ENCODE measurements around the gene EPN2.

The EPN2 gene

DNA sequence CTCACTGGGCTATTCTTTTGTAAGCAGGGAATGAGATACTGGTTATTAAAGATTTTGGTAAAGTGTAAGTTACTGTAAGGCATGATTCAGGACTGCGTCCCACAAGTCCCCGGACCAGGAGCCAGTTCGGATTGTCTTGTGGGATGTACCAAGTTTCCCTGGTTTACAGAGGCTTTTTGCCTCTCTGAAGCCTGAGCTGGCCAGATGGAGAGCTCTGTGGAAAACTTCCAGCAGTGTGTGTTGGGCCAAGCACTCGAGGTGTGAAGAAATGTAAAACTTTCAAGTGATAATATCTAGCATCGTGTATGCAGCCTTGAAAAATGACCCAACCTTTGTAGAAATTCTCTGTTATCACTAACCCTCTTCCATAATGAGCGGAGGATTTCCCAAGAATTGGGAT is 2.4 kb downstream of the EPN2 start:
- DNase-seq (ENCODE audit: low read depth) = no peak

- DNase-seq (ENCODE audit: low read depth) = no peak
These were observed 5.2 kb downstream of the EPN2 start for GRCh38 chr17:19242323-19242722.

DNA sequence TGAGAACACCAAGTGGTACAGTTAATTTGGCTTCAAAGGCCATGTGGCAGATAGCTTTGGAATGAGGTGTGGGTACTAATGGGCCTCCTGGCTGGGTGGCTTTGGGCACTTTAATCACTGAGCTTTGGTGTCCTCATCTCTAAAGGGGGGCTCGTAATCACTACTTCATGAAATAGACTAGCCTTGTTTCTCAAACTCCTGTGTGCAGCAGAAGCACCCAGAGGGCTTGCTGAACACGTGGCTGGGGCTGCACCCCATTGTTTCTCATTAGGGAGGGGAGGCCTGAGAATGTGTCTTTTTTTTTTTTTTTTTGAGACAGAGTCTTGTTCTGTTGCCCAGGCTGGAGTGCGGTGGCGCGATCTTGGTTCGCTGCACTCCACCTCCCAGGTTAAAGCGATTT is 5.8 kb downstream of the EPN2 start:
- DNase-seq (ENCODE audit: low read depth) = no peak

- no peak for DNase-seq (ENCODE audit: low read depth)
These were observed 6.7 kb downstream of the EPN2 start for GRCh38 chr17:19243838-19244237.

- DNase-seq (ENCODE audit: low read depth) = no peak
These were observed 7.2 kb downstream of the EPN2 start for GRCh38 chr17:19244357-19244756.

GRCh38 chr17:19244781-19245180 is 7.6 kb downstream of the EPN2 start:
- DNase-seq (ENCODE audit: low read depth) = no peak

DNA sequence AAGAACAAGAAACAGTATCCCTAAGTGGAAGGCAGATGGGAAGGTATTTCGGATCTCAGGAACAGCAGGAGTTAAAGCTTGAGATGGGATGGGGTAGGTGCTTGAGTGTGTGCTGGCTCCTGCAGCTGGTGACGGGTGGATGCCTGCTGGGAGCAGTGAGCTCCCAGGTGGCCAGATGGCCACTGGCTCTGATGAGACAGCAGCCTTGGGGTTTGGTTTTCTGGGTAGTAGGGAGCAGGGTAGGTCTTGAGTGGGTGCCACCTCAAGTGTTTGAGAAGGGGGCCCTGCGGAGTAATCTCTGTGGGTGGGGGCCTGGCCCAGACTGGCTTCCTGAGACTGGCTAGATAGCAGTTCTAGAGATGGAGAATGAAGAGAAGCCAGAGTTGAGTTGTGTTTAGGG is 10.3 kb downstream of the EPN2 start:
- DNase-seq (ENCODE audit: low read depth) = no peak

GRCh38 chr17:19248151-19248927 is 11.2 kb downstream of the EPN2 start:
- no peak for DNase-seq (ENCODE audit: low read depth)

GRCh38 chr17:19248928-19249574 is 11.9 kb downstream of the EPN2 start:
- DNase-seq (ENCODE audit: low read depth) = no peak

GRCh38 chr17:19249681-19250080 is 12.5 kb downstream of the EPN2 start:
- no peak for DNase-seq (ENCODE audit: low read depth)

- no peak for DNase-seq (ENCODE audit: low read depth)
These were observed 13.4 kb downstream of the EPN2 start for GRCh38 chr17:19250421-19251173.

- DNase-seq (ENCODE audit: low read depth) = no peak
These were observed 15.9 kb downstream of the EPN2 start for GRCh38 chr17:19253112-19253511.

- no peak for DNase-seq (ENCODE audit: low read depth)
These were observed 17.5 kb downstream of the EPN2 start for GRCh38 chr17:19254651-19255050.

- no peak for DNase-seq (ENCODE audit: low read depth)
These were observed 18.1 kb downstream of the EPN2 start for GRCh38 chr17:19255279-19255678.

- no peak for DNase-seq (ENCODE audit: low read depth)
These were observed 21.2 kb downstream of the EPN2 start for GRCh38 chr17:19258371-19258770.

- DNase-seq (ENCODE audit: low read depth) = no peak
These were observed 23.8 kb downstream of the EPN2 start for GRCh38 chr17:19260958-19261357.

- no peak for DNase-seq (ENCODE audit: low read depth)
These were observed 24.3 kb downstream of the EPN2 start for GRCh38 chr17:19261426-19261825.

DNA sequence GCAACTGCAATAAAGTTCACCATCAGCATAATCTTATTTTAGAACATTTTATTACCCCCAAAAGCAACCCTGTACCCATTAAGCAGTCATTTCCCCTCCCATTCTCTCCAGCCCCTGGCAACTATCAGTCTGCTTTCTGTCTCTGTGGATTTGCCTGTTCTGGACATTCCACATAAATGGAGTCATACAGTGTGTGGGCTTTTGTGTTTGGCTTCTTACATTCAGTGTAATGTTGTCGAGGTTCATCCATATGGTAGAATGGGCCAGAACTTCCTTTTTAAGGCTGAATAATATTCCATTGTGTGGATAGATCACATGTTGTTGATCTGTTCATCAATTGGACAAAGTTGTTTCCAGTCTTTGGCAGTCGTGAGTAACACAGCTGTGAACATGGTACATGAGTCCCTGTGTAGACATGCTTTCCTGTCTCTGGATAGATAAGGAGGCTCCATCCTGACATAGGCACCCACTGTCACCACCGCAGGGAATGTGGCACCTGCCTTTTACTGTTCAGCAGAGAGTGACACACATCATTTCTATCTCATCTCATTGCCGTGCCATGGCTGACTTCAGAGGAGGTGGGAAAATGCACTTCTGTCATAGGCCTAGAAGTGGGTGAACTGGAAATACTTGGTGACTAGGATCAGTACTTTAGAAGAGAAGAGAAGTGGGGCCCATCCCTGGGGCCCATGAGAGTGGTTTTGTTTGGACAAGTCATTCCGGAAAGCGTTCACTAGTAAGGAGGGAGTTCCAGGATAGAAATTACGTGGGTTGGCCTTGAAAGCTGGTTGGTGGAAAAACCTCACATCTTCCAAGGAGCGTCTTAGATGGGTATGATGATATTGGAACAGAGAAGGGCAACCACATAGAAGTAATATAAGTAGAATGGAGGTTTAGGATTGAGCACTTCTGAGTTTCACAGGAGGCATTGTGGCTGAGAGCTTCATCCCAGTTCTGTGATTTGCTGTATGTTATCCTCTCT is 25.8 kb downstream of the EPN2 start:
- DNase-seq (ENCODE audit: low read depth) = no peak

DNA sequence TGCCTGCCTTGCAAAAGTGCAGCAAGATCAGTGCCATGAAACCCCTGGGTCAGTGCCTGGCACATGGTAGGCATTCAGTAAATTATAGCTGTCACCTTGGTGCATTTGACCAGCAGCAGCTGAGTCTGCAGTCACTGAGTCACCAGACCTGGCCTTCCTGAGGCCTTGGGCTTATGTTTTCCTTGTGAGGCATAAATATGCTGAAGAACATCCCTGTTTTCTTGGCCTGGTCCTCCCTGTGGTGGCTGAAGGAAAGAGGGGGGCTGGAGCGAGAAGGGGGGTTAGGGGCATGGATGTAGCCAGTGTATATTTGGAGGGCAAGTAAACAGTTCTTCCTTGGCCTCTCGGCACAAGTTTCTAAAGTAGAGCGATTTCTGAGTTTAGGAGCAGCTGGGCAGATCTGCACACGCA is 26.5 kb downstream of the EPN2 start:
- no peak for DNase-seq (ENCODE audit: low read depth)

GRCh38 chr17:19264268-19264667 is 27.1 kb downstream of the EPN2 start:
- DNase-seq (ENCODE audit: low read depth) = no peak

- no peak for DNase-seq (ENCODE audit: low read depth)
These were observed 27.5 kb downstream of the EPN2 start for GRCh38 chr17:19264681-19265080.

DNA sequence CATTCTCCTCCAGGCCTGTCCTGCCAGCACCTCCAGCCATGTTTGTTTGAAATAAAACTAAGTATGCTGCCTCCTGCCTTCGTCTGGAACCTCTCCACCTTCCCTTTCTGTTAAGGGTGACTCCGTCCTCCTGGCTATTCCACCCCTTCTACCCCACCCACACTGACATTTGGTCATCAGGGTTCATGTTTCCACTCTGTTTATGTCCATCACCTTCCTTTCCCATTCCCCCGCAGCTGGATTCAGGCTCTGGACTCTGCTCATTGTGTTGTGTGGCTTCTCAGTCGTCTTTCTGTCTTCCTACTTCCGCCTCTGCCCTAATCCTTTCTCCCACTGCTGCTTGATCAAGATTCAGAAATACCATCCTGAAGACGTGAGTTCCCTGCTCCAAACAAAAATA is 28.6 kb downstream of the EPN2 start:
- DNase-seq (ENCODE audit: low read depth) = no peak
